Skeletal muscle tissue (tissue), 4 donors: Measurements from ENCODE around the gene TMEM11. TPM values are rescaled to one million over a fixed set of nuclear protein-coding genes. Genes with fewer than 3 reads are reported as not detected.
A peak's percentile ranks its signal among the peaks of the same experiment; 100 is the strongest.

Experiments used
- H3K27ac ChIP-seq: one replicate; pipeline ENCODE4 v1.7.0; 2013; ENCODE audit warnings: mild to moderate bottlenecking, low read depth, low read length, inconsistent platforms
- H3K27me3 ChIP-seq, 3 donors: one replicate each; pipeline ENCODE4 v1.7.0; 2013; ENCODE audit warnings: low read length in 3 of 3; ENCODE audit not compliant: control insufficient read depth in 3 of 3, insufficient read depth in 3 of 3
- H3K36me3 ChIP-seq, 3 donors: one replicate each; pipeline ENCODE4 v1.7.0; 2013; ENCODE audit warnings: low read length in 3 of 3; ENCODE audit not compliant: control insufficient read depth in 3 of 3, insufficient read depth in 3 of 3
- H3K4me1 ChIP-seq, 3 donors: one replicate each; pipeline ENCODE4 v1.7.0; 2013; ENCODE audit warnings: low read length in 3 of 3, mild to moderate bottlenecking in 3 of 3; ENCODE audit not compliant: control insufficient read depth in 3 of 3, insufficient read depth in 3 of 3
- H3K4me3 ChIP-seq, 3 donors: one replicate each; pipeline ENCODE4 v1.7.0; 2013; ENCODE audit warnings: low read length in 3 of 3
- H3K9ac ChIP-seq, 3 donors: one replicate each; pipeline ENCODE4 v1.7.0; 2013; ENCODE audit warnings: low read length in 3 of 3, mild to moderate bottlenecking in 3 of 3, moderate library complexity in 2 of 3, low read depth in 1 of 3
- H3K9me3 ChIP-seq, 3 donors: one replicate each; pipeline ENCODE4 v1.7.0; 2013; ENCODE audit warnings: low read length in 3 of 3; ENCODE audit not compliant: control insufficient read depth in 3 of 3
- total RNA-seq: library from RNA; depleted of rRNA; stranded (reverse); fragments of >200 nt; gene quantifications from one replicate; pipeline ENCODE4 v1.2.3, GENCODE V29; 2014
- donor health status: Osteomylitis.

TMEM11 gene
- total RNA-seq, 1 donor from 2014 or later: 20.9 TPM

DNA sequence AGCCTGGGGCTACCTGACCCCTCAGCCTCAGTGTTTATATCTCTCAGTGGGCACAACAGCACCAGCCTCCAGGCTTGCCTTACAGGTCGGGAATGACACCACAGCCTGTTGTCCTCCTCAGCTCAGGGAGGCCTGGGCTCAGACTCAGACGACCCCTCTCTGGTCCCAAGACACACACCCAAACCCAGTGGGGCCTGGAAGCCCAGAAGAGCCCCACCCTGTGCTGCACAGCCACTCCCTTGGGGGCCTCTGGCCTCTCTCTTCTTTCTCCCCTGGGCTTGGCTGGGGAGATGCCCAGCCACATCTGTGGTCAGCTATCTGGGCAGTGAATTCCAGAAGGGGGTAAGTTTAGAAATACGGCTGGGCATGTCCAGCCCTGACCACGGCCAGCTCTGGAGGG, 36.9 kb upstream of the TMEM11 start:
- Histone ChIP-seq H3K27ac (peak overlapping the region; percentile 94), H3K4me3 (peak overlapping the region; percentile 38 to 64 (median 57)), H3K9ac (peak overlapping the region; percentile 67 to 90 (median 89)), H3K36me3 (peaks cover 2 to 10% (median 7%) of the 10 kb centered on the region in 3 donors), H3K9me3 (no peaks in the 10 kb centered on the region), H3K4me1 (peaks cover 72 to 74% (median 73%) of the 10 kb centered on the region in 3 donors), H3K27me3 (no peaks in the 10 kb centered on the region)

DNA sequence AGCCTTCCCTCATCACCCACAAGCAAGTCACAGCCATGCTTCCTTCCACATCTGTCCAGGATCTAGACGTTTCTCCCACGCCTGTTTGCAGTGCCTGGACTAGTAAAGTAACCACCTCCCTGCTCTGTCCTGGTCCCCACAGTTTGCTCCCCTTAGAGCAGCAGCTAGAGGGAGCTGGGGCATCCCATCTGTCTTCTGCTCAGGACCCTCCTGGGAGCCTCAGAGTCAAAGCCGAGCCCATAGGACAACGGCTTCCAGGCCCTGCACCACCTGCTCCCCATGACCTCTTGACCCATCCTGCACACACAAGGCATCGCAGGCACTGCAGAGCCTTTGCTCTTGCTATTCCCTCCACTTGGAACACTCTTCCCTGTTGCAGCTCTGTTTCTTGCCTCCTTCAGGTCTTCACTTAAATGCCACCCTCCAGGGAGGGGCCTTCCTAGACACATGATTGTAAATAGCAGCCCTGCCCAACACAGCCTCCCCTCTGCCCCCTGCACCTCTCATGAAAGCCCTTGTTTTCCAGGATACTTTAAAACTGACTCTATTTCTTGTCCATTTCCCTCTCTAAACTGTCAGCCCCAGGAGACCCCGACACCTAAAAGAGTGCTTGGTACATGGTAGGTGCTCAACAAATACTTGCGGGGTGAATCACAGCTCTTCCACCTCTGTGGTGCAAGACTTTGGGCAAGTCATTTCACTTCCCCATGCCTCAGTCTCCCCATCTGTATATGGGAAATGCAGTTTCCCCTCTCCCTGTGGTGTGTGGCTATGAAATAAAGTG, 36.2 kb upstream of the TMEM11 start:
- H3K4me1 ChIP-seq: peaks cover 79 to 80% (median 79%) of the 10 kb centered on the region in 3 donors
- no peaks in the 10 kb centered on the region for H3K27me3 ChIP-seq
- H3K4me3 ChIP-seq: peak overlapping the region; percentile 38 to 64 (median 57)
- peaks cover 2 to 10% (median 7%) of the 10 kb centered on the region in 3 donors for H3K36me3 ChIP-seq
- no peaks in the 10 kb centered on the region for H3K9me3 ChIP-seq
- peak overlapping the region; percentile 94 for H3K27ac ChIP-seq
- peak overlapping the region; percentile 67 to 90 (median 89) for H3K9ac ChIP-seq

DNA sequence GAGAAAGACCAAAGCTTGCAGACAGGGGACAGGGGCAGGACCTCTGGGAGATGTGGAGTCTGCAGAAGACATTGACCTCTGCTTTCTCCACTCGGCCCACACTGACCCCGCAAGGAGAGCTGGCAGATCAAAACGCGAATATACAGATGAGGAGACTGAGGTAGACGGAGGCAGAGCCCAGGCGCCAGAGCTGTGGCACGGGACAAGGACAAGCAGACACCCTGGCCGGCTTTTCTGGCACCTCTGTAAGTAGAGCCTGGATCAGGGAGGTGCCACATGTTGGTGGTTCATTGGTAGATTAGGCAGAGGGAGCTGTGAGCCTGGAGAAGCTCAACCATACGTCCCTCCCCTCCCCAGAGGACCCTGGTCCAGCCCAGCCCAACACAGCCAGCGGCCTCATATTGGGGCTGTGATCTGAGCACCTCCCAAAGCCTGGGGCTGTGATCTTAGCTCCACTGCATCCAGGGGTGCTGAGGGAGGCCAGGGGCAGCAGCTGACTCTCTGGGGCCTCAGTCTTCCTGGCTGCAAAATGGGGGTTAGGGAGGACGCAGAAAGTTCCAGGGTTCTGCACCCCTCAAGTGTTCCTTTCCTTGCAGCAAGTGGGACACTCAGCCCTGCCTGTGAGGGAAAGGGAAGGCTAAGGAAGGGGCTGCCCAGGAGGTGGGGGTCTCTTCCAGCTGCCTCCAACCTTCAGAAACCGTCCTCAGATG, 35.3 kb upstream of the TMEM11 start:
- Histone ChIP-seq H3K36me3 (peaks cover 2 to 10% (median 7%) of the 10 kb centered on the region in 3 donors), H3K27ac (peak overlapping the region; percentile 94), H3K9ac (peak overlapping the region; percentile 65 to 90 (median 67)), H3K9me3 (no peaks in the 10 kb centered on the region), H3K4me3 (peak overlapping the region in 2 of 3 donors; percentile 40 to 52), H3K27me3 (no peaks in the 10 kb centered on the region), H3K4me1 (peaks cover 87 to 89% (median 88%) of the 10 kb centered on the region in 3 donors)

DNA sequence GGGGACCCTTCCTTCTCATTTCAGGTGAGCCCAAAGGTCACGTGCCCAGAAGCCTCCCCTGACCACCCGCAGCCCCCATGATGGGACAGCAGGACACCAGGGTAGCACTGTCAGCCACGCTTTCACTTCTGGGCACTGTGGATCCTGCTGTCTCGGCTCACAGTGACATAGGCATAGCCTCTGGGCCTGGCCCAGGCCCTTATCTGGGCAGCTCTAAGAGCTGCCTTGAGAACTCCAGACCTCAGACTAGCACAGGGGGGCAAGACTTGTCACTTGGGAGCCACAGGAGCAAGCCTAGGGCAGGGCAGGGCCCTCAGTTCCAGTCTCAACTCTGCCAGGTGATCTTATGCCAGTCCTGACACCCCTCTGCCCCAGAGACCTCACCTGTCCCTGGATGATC, 34.5 kb upstream of the TMEM11 start:
- peaks cover 88 to 90% (median 89%) of the 10 kb centered on the region in 3 donors for H3K4me1 ChIP-seq
- no peaks in the 10 kb centered on the region for H3K9me3 ChIP-seq
- peak overlapping the region; percentile 94 for H3K27ac ChIP-seq
- peaks cover 2 to 17% (median 7%) of the 10 kb centered on the region in 3 donors for H3K36me3 ChIP-seq
- H3K4me3 ChIP-seq: peak overlapping the region in 1 of 3 donors; percentile 13
- H3K27me3 ChIP-seq: no peaks in the 10 kb centered on the region
- peak overlapping the region; percentile 65 to 90 (median 65) for H3K9ac ChIP-seq

DNA sequence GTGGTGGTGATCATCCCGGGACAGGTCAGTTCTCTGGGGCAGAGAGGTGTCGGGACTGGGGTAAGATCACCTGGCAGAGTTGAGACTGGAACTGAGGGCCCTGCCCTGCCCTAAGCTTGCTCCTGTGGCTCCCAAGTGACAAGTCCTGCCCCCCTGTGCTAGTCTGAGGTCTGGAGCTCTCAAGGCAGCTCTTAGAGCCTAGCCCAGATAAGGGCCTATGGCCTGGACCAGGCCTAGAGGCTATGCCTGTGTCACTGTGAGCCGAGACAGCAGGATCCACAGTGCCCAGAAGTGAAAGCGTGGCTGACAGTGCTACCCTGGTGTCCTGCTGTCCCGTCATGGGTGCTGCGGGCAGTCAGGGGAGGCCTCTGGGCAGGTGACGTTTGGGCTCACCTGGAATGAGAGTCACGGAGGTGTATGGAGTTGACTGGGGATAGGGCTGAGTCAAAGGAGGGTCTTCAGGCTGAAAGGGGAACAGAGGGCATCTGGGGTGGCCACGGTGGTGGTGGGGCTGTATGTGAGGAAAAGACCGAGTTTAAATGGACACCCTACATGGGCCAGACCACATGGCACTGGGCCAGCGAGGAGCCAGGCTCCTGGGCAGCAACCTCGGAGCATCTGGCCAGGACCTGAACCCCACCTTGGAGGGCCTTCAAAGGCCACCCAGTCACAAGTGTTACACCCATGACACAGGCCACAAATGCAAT, 33.7 kb upstream of the TMEM11 start:
- H3K27ac ChIP-seq: peak overlapping the region; percentile 94
- H3K27me3 ChIP-seq: no peaks in the 10 kb centered on the region
- H3K4me3 ChIP-seq: peak overlapping the region in 1 of 3 donors; percentile 23
- H3K9me3 ChIP-seq: no peaks in the 10 kb centered on the region
- H3K4me1 ChIP-seq: peaks cover 95 to 96% (median 96%) of the 10 kb centered on the region in 3 donors
- H3K9ac ChIP-seq: peak overlapping the region; percentile 65 to 90 (median 65)
- H3K36me3 ChIP-seq: peaks cover 2 to 19% (median 8%) of the 10 kb centered on the region in 3 donors

DNA sequence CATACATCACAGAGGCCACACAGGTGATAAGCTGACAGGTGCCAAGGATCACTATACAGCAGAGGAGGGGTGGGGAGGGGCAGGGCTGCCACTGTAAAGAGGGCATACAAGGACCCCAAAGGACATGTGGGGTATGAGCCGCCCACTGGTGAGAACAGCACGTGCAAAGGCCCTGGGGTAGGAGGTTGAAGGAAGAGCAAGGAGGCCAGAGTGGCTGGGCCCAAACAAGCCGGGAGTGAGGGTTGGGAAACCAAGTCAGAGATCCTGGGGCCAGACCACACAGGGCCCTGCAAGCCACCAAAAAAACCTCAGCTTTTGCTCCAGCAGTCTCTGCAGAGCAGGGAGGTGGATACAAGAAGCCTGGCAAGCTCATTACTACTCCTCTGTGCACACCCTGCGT, 32.7 kb upstream of the TMEM11 start:
- Histone ChIP-seq H3K27ac (peak overlapping the region; percentile 94), H3K4me3 (peak overlapping the region in 1 of 3 donors; percentile 14), H3K36me3 (peaks cover 4 to 29% (median 11%) of the 10 kb centered on the region in 3 donors), H3K9ac (peak overlapping the region; percentile 65 to 90 (median 68)), H3K27me3 (no peaks in the 10 kb centered on the region), H3K4me1 (peaks cover 97 to 100% (median 98%) of the 10 kb centered on the region in 3 donors), H3K9me3 (no peaks in the 10 kb centered on the region)

DNA sequence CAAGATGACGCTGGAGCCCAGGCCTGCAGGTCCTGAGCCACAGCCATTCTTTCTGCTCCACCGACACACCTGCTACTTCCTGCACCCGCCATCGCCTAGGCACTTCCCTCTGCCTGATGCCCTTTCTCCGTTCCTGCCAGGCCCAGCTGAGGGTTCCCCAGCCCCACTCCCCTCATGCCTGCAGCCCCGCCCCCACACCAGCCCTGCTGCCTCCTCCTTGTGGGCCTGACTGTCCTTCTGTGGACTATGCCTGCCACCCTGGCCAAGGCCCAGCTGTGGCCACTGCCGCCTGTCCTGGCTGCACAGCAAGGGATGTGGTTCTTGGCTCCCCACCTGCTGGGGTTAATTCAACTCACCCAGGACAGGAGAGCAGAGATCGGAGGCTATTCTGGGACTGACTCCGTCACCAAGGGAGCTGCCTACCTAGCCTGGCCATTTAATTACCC, 31.7 kb upstream of the TMEM11 start:
- H3K4me1 ChIP-seq: peaks cover 94 to 100% (median 99%) of the 10 kb centered on the region in 3 donors
- H3K27me3 ChIP-seq: no peaks in the 10 kb centered on the region
- H3K4me3 ChIP-seq: peak overlapping the region in 1 of 3 donors; percentile 41
- H3K36me3 ChIP-seq: peaks cover 10 to 40% (median 17%) of the 10 kb centered on the region in 3 donors
- H3K9me3 ChIP-seq: no peaks in the 10 kb centered on the region
- H3K27ac ChIP-seq: peak overlapping the region; percentile 94
- peak overlapping the region; percentile 68 to 90 (median 73) for H3K9ac ChIP-seq

DNA sequence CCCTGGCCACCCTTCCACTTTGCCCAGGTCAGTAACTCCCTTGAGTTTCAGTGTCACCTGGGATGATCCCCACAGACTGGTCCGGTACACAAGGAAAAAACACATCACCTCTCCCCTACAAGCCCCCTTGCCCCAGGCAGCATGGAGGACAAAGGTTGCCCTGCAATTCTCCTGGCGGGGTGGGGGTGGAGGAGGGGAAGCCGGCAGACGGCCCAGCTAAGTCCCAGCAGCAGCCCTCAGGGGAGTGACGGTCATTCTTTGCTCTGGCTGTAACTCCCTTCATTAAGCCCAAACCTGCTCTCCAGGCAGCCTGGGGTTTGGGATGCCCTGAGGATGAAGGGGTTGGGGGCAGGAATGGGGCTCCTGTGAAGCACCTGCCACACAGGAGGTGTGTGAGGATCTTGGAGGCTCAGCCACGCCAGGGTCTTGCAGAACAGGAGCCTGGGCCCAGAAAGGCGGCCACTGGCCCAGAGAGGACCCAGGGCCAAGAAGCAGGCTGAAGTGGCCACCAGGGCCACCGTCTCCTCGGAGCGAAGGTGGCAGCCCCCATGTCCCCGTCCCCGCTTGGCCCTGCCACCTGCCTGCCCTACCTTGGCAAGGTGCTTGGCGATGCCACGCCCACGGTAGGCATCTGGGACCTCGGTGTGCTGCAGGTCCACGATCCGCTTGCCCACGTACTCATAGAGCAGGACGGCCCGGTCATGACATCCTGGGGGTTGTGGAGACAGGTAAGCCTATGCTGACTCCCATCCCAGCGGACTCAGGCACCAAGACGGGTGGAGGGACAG, 29.7 kb upstream of the TMEM11 start:
- peak overlapping the region in 2 of 3 donors; percentile 27 to 49 for H3K4me3 ChIP-seq
- no peaks in the 10 kb centered on the region for H3K9me3 ChIP-seq
- H3K27me3 ChIP-seq: no peaks in the 10 kb centered on the region
- peak overlapping the region; percentile 43 to 79 (median 73) for H3K9ac ChIP-seq
- peak overlapping the region; percentile 94 for H3K27ac ChIP-seq
- H3K4me1 ChIP-seq: peaks cover 83 to 89% (median 89%) of the 10 kb centered on the region in 3 donors
- H3K36me3 ChIP-seq: peaks cover 15 to 42% (median 21%) of the 10 kb centered on the region in 3 donors
